ENCODE data around the gene HNRNPDL.
A peak's percentile ranks its signal among the peaks of the same experiment; 100 is the strongest.
"Not testable (repeated sequence)": the region's sequence is repeated elsewhere in the genome, so short reads cannot be mapped to it uniquely, and the experiment has no call there.

The HNRNPDL gene

GRCh38 chr4:82431831-82432230 lies 1.6 kb upstream of the HNRNPDL start:
- no peak for DNase-seq

- DNase-seq, result peak; percentile 46
Observed at GRCh38 chr4:82430964-82431745, 893 bp upstream of the HNRNPDL start.

- no peak for DNase-seq
Observed at GRCh38 chr4:82429728-82430192, 502 bp downstream of the HNRNPDL start.

DNA sequence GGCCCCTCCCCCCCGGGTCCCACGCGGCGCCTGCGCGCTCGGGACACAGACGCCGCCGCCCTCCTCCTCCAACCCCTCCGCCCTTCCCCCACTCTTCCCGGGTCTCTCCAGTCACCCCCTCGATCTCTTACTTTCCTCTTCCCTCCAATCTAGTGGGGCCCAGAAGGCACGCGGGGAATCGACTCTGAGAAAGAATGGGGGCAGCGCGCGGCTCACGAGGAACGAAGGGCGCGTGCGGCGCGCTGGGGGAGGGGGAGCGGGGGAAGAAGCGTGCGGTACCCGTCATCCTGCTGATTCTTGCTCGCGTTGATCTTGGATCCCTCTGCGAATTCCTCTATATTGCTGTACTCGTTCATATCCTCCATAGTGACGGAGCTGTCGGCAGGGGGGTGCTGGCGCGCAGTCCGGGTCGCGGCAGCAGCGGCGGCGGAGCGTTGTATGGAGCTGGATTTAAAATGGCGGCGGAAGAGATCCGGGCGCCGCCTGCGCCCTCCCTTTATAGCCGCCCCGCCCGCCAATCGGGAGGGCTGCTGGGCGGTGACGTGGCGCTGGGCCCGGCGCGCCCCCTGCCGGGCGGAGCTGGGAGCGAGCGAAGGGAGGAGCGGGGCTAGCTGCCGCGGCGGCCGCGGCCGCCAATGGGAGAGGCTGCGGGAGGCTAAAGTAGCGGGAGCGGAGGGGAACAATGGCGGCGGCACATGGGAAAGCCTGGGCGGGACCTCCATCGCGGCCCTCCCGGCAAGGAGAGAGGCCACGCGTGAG lies 1.1 kb downstream of the HNRNPDL start:
- peak; percentile 92 for DNase-seq

DNA sequence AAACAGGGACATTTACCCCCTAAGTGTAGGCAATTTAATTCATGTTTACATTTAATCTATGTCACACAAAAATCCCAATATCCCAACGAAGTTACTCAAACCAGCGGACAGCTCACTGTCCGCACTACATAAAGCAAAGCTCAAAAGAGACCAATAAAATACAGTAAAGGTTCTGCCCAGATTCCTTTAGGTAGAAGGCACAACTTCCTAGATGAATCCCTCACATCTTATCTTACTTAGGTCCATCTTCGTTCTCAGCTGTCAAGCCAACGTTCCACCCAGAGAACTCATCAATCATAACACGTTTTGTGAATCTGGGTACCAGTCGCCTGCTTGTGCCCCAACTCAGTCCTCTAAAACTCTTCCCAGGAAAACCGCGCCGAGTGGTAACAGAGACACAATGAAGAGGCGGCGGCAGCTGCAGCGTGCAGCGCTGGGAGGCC lies 1.7 kb downstream of the HNRNPDL start:
- no peak for DNase-seq

DNA sequence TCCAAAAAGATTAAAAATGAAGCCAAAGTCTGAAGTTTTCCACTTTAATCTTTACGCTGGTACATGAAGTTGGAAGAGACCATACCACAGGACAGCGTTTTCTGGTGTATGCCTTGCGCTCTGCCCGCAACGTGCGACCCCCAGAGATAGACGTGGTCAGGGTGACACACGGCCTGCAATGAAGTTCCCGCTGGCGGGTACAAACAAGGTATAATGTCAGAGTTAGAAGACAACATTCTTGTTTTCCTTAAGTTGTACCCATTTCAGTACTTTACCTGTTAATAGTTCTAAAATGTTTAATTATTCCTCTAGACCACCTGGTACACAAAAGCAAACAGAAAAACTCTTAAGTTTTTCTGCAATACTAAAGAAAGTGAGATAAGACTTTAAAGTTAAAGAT lies 4.8 kb downstream of the HNRNPDL start:
- DNase-seq, result no peak

DNA sequence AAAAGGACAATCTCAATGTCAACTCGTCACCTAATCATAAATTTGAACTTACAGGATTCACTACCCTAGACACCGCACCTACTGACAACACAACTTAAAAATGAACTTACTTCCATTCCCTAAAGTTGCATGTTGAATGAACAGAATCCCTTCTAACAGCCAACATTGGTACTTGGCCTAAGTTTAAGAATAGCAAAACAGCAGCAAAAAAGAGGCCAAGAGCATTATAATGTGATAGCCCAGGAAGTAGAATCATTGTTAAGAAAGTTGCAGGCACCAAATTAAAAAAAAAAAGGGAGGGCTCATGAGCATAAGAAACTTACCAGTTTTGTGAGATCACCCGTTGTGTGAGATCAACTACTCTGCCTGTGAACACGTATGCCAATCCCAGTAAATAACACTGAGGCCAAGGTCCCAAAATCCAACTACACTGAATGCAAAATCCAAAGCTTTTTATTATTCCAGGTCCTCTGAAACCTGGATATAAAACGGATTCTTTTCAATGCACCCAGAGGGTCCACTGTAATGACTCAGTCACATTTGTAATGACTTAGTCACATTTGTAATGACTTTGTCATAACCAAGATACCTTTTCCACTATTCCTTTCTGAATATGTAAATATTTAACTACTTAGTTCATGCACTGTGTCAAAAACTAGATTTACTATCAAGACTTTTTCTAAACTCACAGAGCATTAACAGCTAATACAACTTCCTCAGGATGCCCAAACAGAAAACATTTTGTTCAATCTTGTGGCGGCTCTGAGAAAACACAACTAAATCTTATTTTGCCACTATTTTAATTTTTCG lies 6.8 kb downstream of the HNRNPDL start:
- no peak for DNase-seq

DNA sequence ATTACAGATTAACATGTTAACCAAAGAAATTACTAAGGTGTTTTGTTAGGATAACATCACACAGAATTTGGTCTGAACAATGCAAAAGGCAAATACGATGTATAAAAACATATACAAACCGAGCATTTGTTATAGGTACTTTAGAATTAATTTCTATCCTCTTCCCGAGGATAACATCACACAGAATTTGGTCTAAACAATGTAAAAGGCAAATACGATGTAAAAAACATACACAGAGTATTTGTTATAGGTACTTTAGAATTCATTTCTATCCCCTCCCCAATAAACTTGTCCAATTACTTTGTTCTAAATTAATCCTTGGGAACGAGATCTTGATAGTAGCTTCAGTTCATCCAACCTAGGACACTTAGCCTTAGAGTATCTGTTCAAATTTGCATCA lies 7.6 kb downstream of the HNRNPDL start:
- no peak for DNase-seq

DNA sequence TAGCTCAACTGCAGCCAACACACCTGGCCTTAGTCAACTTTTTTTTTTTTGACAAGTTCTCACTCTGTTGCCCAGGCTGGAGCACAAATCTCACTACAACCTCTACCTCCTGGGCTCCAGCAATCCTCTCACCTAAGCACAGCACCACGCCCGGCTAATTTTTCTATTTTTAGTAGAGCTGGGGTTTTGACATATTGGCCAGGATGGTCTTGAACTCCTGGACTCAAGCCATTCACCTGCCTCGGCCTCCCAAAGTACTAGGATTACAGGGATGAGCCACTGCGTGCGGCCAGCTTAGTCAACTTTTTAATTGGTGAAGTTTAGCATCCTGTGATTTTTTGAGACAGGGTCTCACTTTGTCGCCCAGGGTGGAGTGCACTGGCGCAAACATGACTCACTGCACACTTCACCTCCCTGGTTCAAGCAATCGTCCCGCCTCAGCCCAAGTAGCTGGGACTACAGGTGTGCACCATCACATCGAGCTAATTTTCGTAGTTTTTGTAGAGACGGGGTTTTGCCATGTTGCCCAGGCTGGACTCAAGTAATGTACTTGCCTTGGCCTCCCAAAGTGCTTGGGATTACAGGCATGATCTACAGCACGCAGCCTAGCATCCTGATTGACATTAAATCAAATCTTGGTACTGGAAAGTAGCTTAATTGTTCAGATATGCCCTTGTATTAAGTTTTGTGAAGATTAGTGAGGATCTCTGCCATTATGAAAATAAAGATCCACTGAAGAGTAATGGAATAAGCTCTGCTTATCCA lies 8.3 kb downstream of the HNRNPDL start:
- no peak for DNase-seq

GRCh38 chr4:82419451-82419850 lies 10.8 kb downstream of the HNRNPDL start:
- no peak for DNase-seq

DNA sequence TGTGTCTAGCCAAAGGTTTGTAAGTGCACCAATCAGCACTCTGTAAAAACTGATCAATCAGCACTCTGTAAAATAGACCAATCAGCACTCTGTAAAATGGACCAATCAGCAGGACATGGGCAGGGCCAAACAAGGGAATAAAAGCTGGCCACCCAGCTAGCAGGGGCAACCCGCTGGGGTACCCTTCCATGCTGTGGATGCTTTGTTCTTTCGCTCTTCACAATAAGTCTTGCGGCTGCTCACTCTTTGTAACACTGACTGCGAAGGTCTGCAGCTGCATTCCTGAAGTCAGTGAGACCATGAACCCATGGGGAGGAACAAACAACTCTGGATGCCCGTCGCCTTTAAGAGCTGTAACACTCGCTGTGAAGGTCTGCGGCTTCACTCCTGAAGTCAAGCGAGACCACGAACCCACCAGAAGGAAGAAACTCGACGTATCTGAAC lies 14.3 kb downstream of the HNRNPDL start:
- DNase-seq, result no peak

- DNase-seq, result not testable (repeated sequence)
Observed at GRCh38 chr4:82415061-82415460, 15.2 kb downstream of the HNRNPDL start.

DNA sequence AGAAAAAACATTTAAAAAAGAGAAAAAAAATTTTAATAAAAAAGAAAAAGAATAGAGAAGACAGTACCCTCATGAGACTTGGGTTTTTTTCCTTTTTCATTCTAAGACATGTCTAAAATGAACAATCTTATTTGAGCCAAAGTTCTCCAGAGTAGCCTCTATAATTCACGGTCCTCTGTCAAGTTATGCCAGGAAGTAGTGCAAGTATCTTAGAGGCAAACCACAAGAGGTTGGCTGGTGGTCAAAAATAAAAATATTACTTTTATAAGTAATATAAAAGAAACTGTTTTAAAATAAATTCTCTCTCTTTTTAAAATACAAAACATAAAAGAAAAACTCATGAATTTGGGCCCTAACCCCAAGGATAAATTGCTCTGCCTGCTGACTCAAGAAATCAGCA lies 26.5 kb downstream of the HNRNPDL start:
- no peak for DNase-seq

- DNase-seq, result no peak
Observed at GRCh38 chr4:82402196-82402775, 28.0 kb downstream of the HNRNPDL start.

DNA sequence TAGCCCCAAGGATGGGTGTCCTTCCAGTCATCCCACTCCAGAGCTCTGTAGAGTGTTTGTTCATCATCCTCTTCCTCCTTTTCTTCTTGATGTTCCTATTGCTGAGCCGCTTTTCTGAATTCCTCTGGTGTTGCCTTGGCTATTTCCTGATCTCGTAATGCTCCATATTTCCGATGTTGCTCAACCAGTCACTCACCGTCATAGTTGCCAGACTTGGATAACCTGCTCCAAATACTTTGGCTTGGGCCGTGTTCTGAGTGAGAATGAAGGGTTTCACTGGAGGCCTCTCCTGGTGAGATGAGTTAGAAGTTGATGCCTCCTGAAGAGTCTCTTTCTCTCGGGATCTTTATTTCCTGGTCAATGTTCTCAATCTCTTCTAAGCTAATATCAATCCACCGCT lies 28.7 kb downstream of the HNRNPDL start:
- DNase-seq, result no peak

DNA sequence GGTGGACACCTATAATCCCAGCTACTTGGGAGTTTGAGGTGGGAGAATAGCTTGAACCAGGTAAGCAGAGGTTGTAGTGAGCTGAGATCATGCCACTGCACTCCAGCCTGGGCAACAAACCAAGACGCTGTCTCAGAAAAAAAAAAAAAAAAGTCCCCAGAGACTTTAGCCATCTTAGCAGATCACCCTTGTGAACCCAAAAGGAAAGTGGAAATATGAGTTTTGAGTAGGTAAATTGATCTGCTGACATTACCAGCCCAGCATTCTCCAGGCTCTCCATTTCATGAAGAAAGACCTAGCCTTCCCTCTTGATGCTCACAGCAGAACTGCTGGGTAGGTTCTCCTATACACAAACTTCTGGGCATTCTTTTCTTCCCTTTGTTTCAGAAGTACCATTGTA lies 32.0 kb downstream of the HNRNPDL start:
- no peak for DNase-seq

GRCh38 chr4:82397527-82397926 lies 32.7 kb downstream of the HNRNPDL start:
- no peak for DNase-seq

GRCh38 chr4:82394896-82395295 lies 35.4 kb downstream of the HNRNPDL start:
- no peak for DNase-seq

- DNase-seq, result not testable (repeated sequence)
Observed at GRCh38 chr4:82390061-82390460, 40.2 kb downstream of the HNRNPDL start.

GRCh38 chr4:82388405-82388804 lies 41.9 kb downstream of the HNRNPDL start:
- no peak for DNase-seq

- DNase-seq, result not testable (repeated sequence)
Observed at GRCh38 chr4:82386312-82386711, 44.0 kb downstream of the HNRNPDL start.

GRCh38 chr4:82382751-82383150 lies 47.5 kb downstream of the HNRNPDL start:
- no peak for DNase-seq
